Smooth muscle cell (in vitro differentiated cells): Measurements from ENCODE around the gene TPK1. TPM values are rescaled to one million over a fixed set of nuclear protein-coding genes. Genes with fewer than 3 reads are reported as not detected.

Experiments
- DNase-seq: peaks from one replicate; lab custom pipeline; 2025; ENCODE audit not compliant: unreplicated experiment; lab: John Stamatoyannopoulos, UW
- H2AFZ ChIP-seq: fragments of 200-600 bp; sonication (generic); 2 replicates; pipeline ENCODE4 v1.6.0; 2016; ENCODE audit warnings: antibody characterized with exemption, low read depth, mild to moderate bottlenecking
- H3F3A ChIP-seq: fragments of 200-600 bp; sonication (generic); 2 replicates; pipeline ENCODE4 v1.6.0; 2017; ENCODE audit warnings: antibody characterized with exemption, low read depth
- H3K27ac ChIP-seq: fragments of 200-600 bp; sonication (generic); 2 replicates; pipeline ENCODE4 v1.5.1; 2016; ENCODE audit warnings: low read depth, mild to moderate bottlenecking
- H3K27me3 ChIP-seq: fragments of 200-600 bp; sonication (generic); 2 replicates; pipeline ENCODE4 v1.6.1; 2016; ENCODE audit warnings: low read depth, mild to moderate bottlenecking
- H3K36me3 ChIP-seq: fragments of 200-600 bp; sonication (generic); 2 replicates; pipeline ENCODE4 v1.5.1; 2016; ENCODE audit warnings: low read depth
- H3K4me1 ChIP-seq: fragments of 200-600 bp; sonication (generic); 2 replicates; pipeline ENCODE4 v1.5.1; 2016; ENCODE audit warnings: low read depth
- H3K4me2 ChIP-seq: fragments of 200-600 bp; sonication (generic); 2 replicates; pipeline ENCODE4 v1.6.0; 2016; ENCODE audit warnings: mild to moderate bottlenecking
- H3K4me3 ChIP-seq: fragments of 200-600 bp; sonication (generic); 2 replicates; pipeline ENCODE4 v1.5.1; 2016; ENCODE audit warnings: mild to moderate bottlenecking
- H3K79me2 ChIP-seq: fragments of 200-600 bp; sonication (generic); 2 replicates; pipeline ENCODE4 v1.6.0; 2016; ENCODE audit warnings: low read depth, mild to moderate bottlenecking
- H3K9ac ChIP-seq: fragments of 200-600 bp; sonication (generic); 2 replicates; pipeline ENCODE4 v1.6.0; 2016; ENCODE audit warnings: low read depth
- H3K9me3 ChIP-seq: fragments of 200-600 bp; sonication (generic); replicated peaks from 2 replicates; pipeline ENCODE4 v1.5.1; 2016; ENCODE audit warnings: low read depth
- H4K20me1 ChIP-seq: fragments of 200-600 bp; sonication (generic); 2 replicates; pipeline ENCODE4 v1.6.0; 2016; ENCODE audit warnings: low read depth
- CTCF ChIP-seq: fragments of 200-600 bp; sonication (generic); IDR thresholded peaks from 2 replicates; pipeline ENCODE4 v1.5.1; 2017; ENCODE audit warnings: borderline replicate concordance, mild to moderate bottlenecking, antibody characterized with exemption; ENCODE audit not compliant: insufficient read depth, poor library complexity, severe bottlenecking
- WGBS: methylation state at CpG from one replicate; pipeline ENCODE4 v1.1.7; 2016; ENCODE audit warnings: low lambda C conversion rate; 5-methylcytosine and 5-hydroxymethylcytosine counted together
- polyA plus RNA-seq: library from polyadenylated mRNA; unstranded; fragments of >200 nt; fragmentation: Nextera tagmentation; extraction: Ambion mirVana; gene quantifications from 2 replicates; pipeline ENCODE4 v1.2.1, GENCODE V29; 2016
- total RNA-seq: library from RNA; depleted of rRNA; stranded (reverse); fragments of >200 nt; gene quantifications from 2 replicates; pipeline ENCODE4 v1.2.3, GENCODE V29; 2014

The TPK1 gene
- total and polyA plus RNA-seq, 2 experiments from 2014 or later = 1.2 to 1.9 TPM

GRCh38 chr7:144822223-144822622, 13.6 kb downstream of the TPK1 start:
- peaks cover 12% of the 10 kb centered on the region for H3K4me1 ChIP-seq
- no peak overlapping the region for H2AFZ ChIP-seq
- no peak for TF ChIP-seq CTCF
- no peaks in the 10 kb centered on the region for H3K79me2 ChIP-seq
- DNase-seq = no peak
- H3K9ac ChIP-seq = no peak overlapping the region
- no peaks in the 10 kb centered on the region for H3F3A ChIP-seq
- H3K36me3 ChIP-seq = no peaks in the 10 kb centered on the region
- H3K9me3 ChIP-seq = no peaks in the 10 kb centered on the region
- 67% methylated on average over 3 of the region's 3 CpGs for WGBS
- H3K4me3 ChIP-seq = no peak overlapping the region
- H3K27ac ChIP-seq = no peak overlapping the region
- no peaks in the 10 kb centered on the region for H3K27me3 ChIP-seq
- H4K20me1 ChIP-seq = no peaks in the 10 kb centered on the region
- H3K4me2 ChIP-seq = no peak overlapping the region

- DNase-seq = no peak
- Histone ChIP-seq H3K79me2 (no peaks in the 10 kb centered on the region), H3K9me3 (no peaks in the 10 kb centered on the region), H3K36me3 (no peaks in the 10 kb centered on the region), H3K4me1 (peaks cover 4% of the 10 kb centered on the region), H3F3A (no peaks in the 10 kb centered on the region), H2AFZ (no peak overlapping the region), H3K4me3 (no peak overlapping the region), H3K4me2 (no peak overlapping the region), H3K9ac (no peak overlapping the region), H4K20me1 (no peaks in the 10 kb centered on the region), H3K27ac (no peak overlapping the region), H3K27me3 (no peaks in the 10 kb centered on the region)
- 88% methylated on average over 4 of the region's 4 CpGs for WGBS
- no peak for TF ChIP-seq CTCF
Observed at GRCh38 chr7:144821067-144821466, 14.8 kb downstream of the TPK1 start.

- no peak overlapping the region for H2AFZ ChIP-seq
- no peak for DNase-seq
- H3K27me3 ChIP-seq = no peaks in the 10 kb centered on the region
- no peak overlapping the region for H3K27ac ChIP-seq
- H4K20me1 ChIP-seq = no peaks in the 10 kb centered on the region
- H3K4me3 ChIP-seq = no peak overlapping the region
- no peaks in the 10 kb centered on the region for H3K36me3 ChIP-seq
- no peak overlapping the region for H3K4me2 ChIP-seq
- no peaks in the 10 kb centered on the region for H3K9me3 ChIP-seq
- H3K4me1 ChIP-seq = peaks cover 4% of the 10 kb centered on the region
- H3K9ac ChIP-seq = no peak overlapping the region
- no peaks in the 10 kb centered on the region for H3F3A ChIP-seq
- no peaks in the 10 kb centered on the region for H3K79me2 ChIP-seq
- no peak for TF ChIP-seq CTCF
Observed at GRCh38 chr7:144820552-144820951, 15.3 kb downstream of the TPK1 start.

- no peaks in the 10 kb centered on the region for H3K9me3 ChIP-seq
- WGBS = 64% methylated on average over 1 of the region's 1 CpG
- H3K4me2 ChIP-seq = no peak overlapping the region
- no peaks in the 10 kb centered on the region for H3K79me2 ChIP-seq
- no peak overlapping the region for H3K4me3 ChIP-seq
- H3K27me3 ChIP-seq = no peaks in the 10 kb centered on the region
- TF ChIP-seq CTCF = no peak
- H3K4me1 ChIP-seq = peaks cover 2% of the 10 kb centered on the region
- H3K27ac ChIP-seq = no peak overlapping the region
- H3K36me3 ChIP-seq = no peaks in the 10 kb centered on the region
- no peak for DNase-seq
- no peak overlapping the region for H3K9ac ChIP-seq
- no peaks in the 10 kb centered on the region for H3F3A ChIP-seq
- no peaks in the 10 kb centered on the region for H4K20me1 ChIP-seq
- H2AFZ ChIP-seq = no peak overlapping the region
Observed at GRCh38 chr7:144819566-144819965, 16.3 kb downstream of the TPK1 start.
